Astrocyte of the cerebellum (primary cell): Measurements from ENCODE around the gene TRMT44.

Experiments
- DNase-seq: peaks from one replicate; pipeline ENCODE4 v3.0.0-alpha.2; 2011; ENCODE audit warnings: low read depth
- H3K4me3 ChIP-seq: 2 replicates; pipeline ENCODE4 v1.5.1; 2011; ENCODE audit warnings: mild to moderate bottlenecking, low read depth, low read length, moderate library complexity
- in situ Hi-C: cut with HindIII; loops from 2 replicates; pipeline ENCODE4 v1.10.0; 2017; ENCODE audit warnings: low sequenced_read_pairs
- TF ChIP-seq, protein P1 (sequence below): IDR thresholded peaks from 2 replicates; pipeline ENCODE4 v1.5.1; 2012; ENCODE audit warnings: low read length, low read depth, moderate library complexity, mild to moderate bottlenecking; ENCODE audit errors: missing control alignments

The TRMT44 gene

GRCh38 chr4:8440492-8441311 lies at the start of gene TRMT44, which contains the start of gene ACOX3:
Gene TRMT44, plus strand, starts transcription at chr4:8440777. Its CDS starts 46 bp downstream, at chr4:8440823.
Gene ACOX3, minus strand, starts transcription at chr4:8440723. Its CDS starts 24,202 bp downstream, at chr4:8416521.
- peak; percentile 84 for DNase-seq
- in situ Hi-C loops, result no loop called here
- TF ChIP-seq, protein P1, sequence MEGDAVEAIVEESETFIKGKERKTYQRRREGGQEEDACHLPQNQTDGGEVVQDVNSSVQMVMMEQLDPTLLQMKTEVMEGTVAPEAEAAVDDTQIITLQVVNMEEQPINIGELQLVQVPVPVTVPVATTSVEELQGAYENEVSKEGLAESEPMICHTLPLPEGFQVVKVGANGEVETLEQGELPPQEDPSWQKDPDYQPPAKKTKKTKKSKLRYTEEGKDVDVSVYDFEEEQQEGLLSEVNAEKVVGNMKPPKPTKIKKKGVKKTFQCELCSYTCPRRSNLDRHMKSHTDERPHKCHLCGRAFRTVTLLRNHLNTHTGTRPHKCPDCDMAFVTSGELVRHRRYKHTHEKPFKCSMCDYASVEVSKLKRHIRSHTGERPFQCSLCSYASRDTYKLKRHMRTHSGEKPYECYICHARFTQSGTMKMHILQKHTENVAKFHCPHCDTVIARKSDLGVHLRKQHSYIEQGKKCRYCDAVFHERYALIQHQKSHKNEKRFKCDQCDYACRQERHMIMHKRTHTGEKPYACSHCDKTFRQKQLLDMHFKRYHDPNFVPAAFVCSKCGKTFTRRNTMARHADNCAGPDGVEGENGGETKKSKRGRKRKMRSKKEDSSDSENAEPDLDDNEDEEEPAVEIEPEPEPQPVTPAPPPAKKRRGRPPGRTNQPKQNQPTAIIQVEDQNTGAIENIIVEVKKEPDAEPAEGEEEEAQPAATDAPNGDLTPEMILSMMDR, result no peak
- H3K4me3 ChIP-seq, result peak within 1 kb of the TSS; percentile 96

DNA sequence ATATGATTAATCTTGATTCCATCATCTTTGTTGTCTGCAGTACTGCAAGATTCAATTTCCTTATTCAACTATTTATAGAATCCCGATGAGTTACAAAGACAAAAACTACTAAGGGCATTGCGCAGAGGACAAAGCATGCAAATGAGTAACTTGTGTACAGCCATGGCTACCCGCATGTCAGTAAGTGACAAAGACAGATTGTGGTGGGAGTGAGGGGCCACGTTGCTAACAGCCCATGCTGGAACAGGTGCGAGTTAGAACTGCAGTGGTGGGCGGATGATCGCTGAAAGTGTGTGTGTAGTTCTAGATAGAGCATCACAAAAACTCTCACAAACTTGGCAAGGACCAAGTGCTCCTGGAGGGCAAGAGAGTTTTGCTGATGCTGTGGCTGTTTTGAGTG lies 49.5 kb upstream of the TRMT44 start:
- no peak for DNase-seq
- in situ Hi-C loops, result no loop called here
- TF ChIP-seq, protein P1, result no peak
- no peak overlapping the region for H3K4me3 ChIP-seq

DNA sequence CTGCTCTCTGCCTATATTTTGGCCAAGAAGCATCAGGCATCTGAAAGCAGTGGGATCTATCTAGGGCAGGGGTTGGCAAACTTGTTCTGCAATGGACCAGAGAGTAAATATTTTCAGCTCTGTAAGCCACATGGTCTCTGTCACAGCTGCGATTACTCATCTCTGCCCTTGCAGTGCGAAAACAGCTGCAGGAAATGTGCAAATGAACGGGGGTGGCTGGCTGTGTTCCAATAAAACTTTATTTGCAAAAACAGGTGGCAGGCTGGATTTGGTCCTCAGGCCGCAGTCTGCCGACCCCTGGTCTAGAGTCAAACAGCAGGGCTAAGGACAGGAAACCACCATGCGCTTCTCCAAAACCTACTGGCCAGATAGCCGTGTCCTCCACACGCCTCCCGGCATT lies 48.6 kb upstream of the TRMT44 start:
- DNase-seq, result peak; percentile 58
- TF ChIP-seq, protein P1, result no peak
- no peak overlapping the region for H3K4me3 ChIP-seq
- in situ Hi-C loops, result no loop called here

DNA sequence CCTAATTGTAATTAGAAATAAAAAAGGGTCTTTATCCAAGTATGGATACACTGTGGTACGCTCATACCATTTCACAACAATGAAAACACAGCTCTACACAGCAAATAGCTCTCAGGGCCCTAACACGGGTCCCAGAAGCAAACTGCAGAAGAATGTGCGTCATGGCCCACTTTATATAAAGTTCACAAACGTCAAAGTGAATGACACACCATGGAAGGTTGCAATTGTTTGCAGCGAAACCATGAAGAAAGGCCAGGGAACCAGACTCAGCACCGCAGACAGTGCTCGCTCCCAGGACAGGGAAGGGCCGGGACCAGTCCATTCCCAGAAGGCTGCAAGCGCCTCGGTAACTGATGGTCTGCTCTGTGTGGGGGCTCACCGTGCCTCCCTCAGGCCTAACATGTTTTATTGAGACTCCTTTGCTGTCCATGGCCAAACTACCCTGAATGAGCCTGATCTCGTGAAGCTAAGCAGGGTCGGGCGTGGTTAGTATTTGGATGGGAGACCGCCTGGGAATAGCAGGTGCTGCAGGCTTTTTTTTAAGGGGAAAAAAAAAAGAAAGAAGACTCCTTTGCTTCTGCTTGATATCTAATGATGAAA lies 47.9 kb upstream of the TRMT44 start:
- TF ChIP-seq, protein P1, result no peak
- no peak for DNase-seq
- in situ Hi-C loops, result no loop called here
- no peak overlapping the region for H3K4me3 ChIP-seq

GRCh38 chr4:8393593-8394038 lies 47.0 kb upstream of the TRMT44 start:
- DNase-seq, result peak; percentile 97
- in situ Hi-C loops, result no loop called here
- TF ChIP-seq, protein P1, result peak; percentile 29
- H3K4me3 ChIP-seq, result no peak overlapping the region

DNA sequence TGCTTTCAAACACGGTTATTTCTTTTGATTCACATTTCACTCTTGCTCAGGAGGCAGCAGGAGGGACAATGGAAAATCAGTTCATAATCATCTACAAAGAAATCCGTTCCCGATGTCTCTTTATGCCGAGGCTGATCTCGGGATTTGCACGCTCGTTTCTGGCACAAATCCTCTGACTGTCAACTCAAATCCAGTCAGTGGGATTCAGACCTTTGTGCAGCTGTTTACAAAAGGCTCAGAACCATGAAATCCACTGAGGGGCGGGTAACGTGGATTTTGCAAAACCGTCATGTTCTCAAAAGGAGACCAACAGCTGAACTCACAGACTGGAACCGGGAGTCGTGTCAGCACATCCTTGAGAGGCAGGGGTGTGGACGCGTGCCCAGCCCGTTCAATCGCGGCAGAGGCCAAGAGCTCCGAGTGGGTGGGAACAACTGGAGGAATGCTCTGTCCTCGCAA lies 46.5 kb upstream of the TRMT44 start:
- TF ChIP-seq, protein P1, result no peak
- in situ Hi-C loops, result no loop called here
- DNase-seq, result peak; percentile 86
- no peak overlapping the region for H3K4me3 ChIP-seq
